ENCODE measurements around the gene GSTK1. TPM values are rescaled to one million over a fixed set of nuclear protein-coding genes. Genes with fewer than 3 reads are reported as not detected.
A peak's percentile ranks its signal among the peaks of the same experiment; 100 is the strongest.

Gene GSTK1
- total and polyA plus RNA-seq, 2 donors (not counting 1 experiment from before 2014, with no cell fraction given), result 181 to 315 TPM

GRCh38 chr7:143214789-143215679 is 48.2 kb upstream of the GSTK1 start:
- TF ChIP-seq CTCF (IDR thresholded peaks at IDR 0.05) (peak; percentile 100), EZH2 (IDR thresholded peaks at IDR 0.05; ENCODE audit: borderline replicate concordance, insufficient read depth, low read depth, low read length, poor library complexity, severe bottlenecking) (no peak)
- no peak overlapping the region for H3K9ac ChIP-seq (ENCODE audit: low read length)
- no peak overlapping the region for H2AFZ ChIP-seq (ENCODE audit: insufficient read depth, low read depth, low read length, poor library complexity, severe bottlenecking)
- Mint-ChIP-seq H3K27ac (no peak overlapping the region), H3K9me3 (ENCODE audit: insufficient read depth) (peaks cover 4% of the 10 kb centered on the region), H3K27me3 (peaks cover 3% of the 10 kb centered on the region), H3K4me3 (no peak overlapping the region), H3K4me1 (peaks cover 15% of the 10 kb centered on the region)
- no peak overlapping the region for H3K27ac ChIP-seq (ENCODE audit: low read length in 2 of 2)
- peaks cover 0 to 15% (median 3%) of the 10 kb centered on the region in 3 donors for H3K9me3 ChIP-seq (ENCODE audit: control extremely low read depth in 1 of 3, control insufficient read depth in 2 of 3, insufficient read depth in 1 of 3, low read length in 2 of 3)
- ChIA-PET CTCF (interaction anchor here (0.6 to 11.5 kb wide), 71 partner anchors 9 to 628 kb away, joined by 3 to 809 read pairs (median 4); partner anchors contain the start of genes CASP2, EPHB6, GSTK1 and PIP), POLR2A (interaction anchor here (1.1 kb wide), 1 partner anchor 207 kb away, joined by 4 read pairs; no protein-coding TSS in a partner anchor)
- peaks cover 8 to 12% of the 10 kb centered on the region in 2 donors for H3K4me1 ChIP-seq (ENCODE audit: control insufficient read depth in 2 of 2, insufficient read depth in 2 of 2, low read length in 2 of 2)
- DNase-seq, result peak; percentile 90
- WGBS (ENCODE audit: insufficient coverage), result 0% methylated on average over 1 of the region's 8 CpGs
- no peaks in the 10 kb centered on the region for H3K79me2 ChIP-seq (ENCODE audit: control insufficient read depth, insufficient read depth, low read length)
- no peaks in the 10 kb centered on the region for H4K20me1 ChIP-seq (ENCODE audit: control insufficient read depth, insufficient read depth, low read length, poor library complexity, severe bottlenecking)
- intact Hi-C loops (cut with micrococcal nuclease), result loop anchor here (1.0 to 2.0 kb wide), 5 partner anchors 207 to 611 kb away; no protein-coding TSS in a partner anchor
- no peaks in the 10 kb centered on the region for H3K36me3 ChIP-seq (replicated peaks in 1 of 2; ENCODE audit: control extremely low read depth in 1 of 2, control insufficient read depth in 1 of 2, extremely low read depth in 1 of 2, insufficient read depth in 2 of 2, low read length in 1 of 2)
- peak; percentile 97 for ATAC-seq (ENCODE audit: low read depth)
- no peak overlapping the region for H3K4me3 ChIP-seq (ENCODE audit: control extremely low read depth in 1 of 5, extremely low read depth in 1 of 5, insufficient read depth in 1 of 5, low read depth in 2 of 5, low read length in 4 of 5)
- no peak overlapping the region for H3K4me2 ChIP-seq (replicated peaks; ENCODE audit: low read depth, low read length, poor library complexity, severe bottlenecking)
- no peaks in the 10 kb centered on the region for H3K27me3 ChIP-seq (replicated peaks in 1 of 4; ENCODE audit: control extremely low read depth in 1 of 4, control insufficient read depth in 3 of 4, insufficient read depth in 4 of 4, low read length in 3 of 4)

- Mint-ChIP-seq H3K9me3 (ENCODE audit: insufficient read depth) (peaks cover 4% of the 10 kb centered on the region), H3K27me3 (peaks cover 3% of the 10 kb centered on the region), H3K4me3 (no peak overlapping the region), H3K4me1 (peaks cover 14% of the 10 kb centered on the region), H3K27ac (no peak overlapping the region)
- Histone ChIP-seq H3K27ac (ENCODE audit: low read length in 2 of 2) (no peak overlapping the region), H3K27me3 (replicated peaks in 1 of 4; ENCODE audit: control extremely low read depth in 1 of 4, control insufficient read depth in 3 of 4, insufficient read depth in 4 of 4, low read length in 3 of 4) (no peaks in the 10 kb centered on the region), H4K20me1 (ENCODE audit: control insufficient read depth, insufficient read depth, low read length, poor library complexity, severe bottlenecking) (no peaks in the 10 kb centered on the region), H3K4me2 (replicated peaks; ENCODE audit: low read depth, low read length, poor library complexity, severe bottlenecking) (no peak overlapping the region), H3K4me1 (ENCODE audit: control insufficient read depth in 2 of 2, insufficient read depth in 2 of 2, low read length in 2 of 2) (peaks cover 8 to 12% of the 10 kb centered on the region in 2 donors), H3K79me2 (ENCODE audit: control insufficient read depth, insufficient read depth, low read length) (no peaks in the 10 kb centered on the region), H3K9me3 (ENCODE audit: control extremely low read depth in 1 of 3, control insufficient read depth in 2 of 3, insufficient read depth in 1 of 3, low read length in 2 of 3) (peaks cover 0 to 13% (median 3%) of the 10 kb centered on the region in 3 donors), H3K36me3 (replicated peaks in 1 of 2; ENCODE audit: control extremely low read depth in 1 of 2, control insufficient read depth in 1 of 2, extremely low read depth in 1 of 2, insufficient read depth in 2 of 2, low read length in 1 of 2) (no peaks in the 10 kb centered on the region), H3K9ac (ENCODE audit: low read length) (no peak overlapping the region), H2AFZ (ENCODE audit: insufficient read depth, low read depth, low read length, poor library complexity, severe bottlenecking) (no peak overlapping the region), H3K4me3 (ENCODE audit: control extremely low read depth in 1 of 5, extremely low read depth in 1 of 5, insufficient read depth in 1 of 5, low read depth in 2 of 5, low read length in 4 of 5) (no peak overlapping the region)
- CTCF ChIA-PET, result interaction anchor here (0.8 to 11.5 kb wide), 21 partner anchors 10 to 612 kb away, joined by 3 to 809 read pairs (median 5); partner anchors contain the start of gene EPHB6
- no peak for TF ChIP-seq EZH2 (IDR thresholded peaks at IDR 0.05; ENCODE audit: borderline replicate concordance, insufficient read depth, low read depth, low read length, poor library complexity, severe bottlenecking)
- TF ChIP-seq CTCF (IDR thresholded peaks at IDR 0.05), result no peak
- POLR2A ChIA-PET, result no interaction called here
- ATAC-seq (ENCODE audit: low read depth) (no peak), DNase-seq (no peak)
- intact Hi-C loops (cut with micrococcal nuclease), result no loop called here
- 88% methylated on average over 3 of the region's 6 CpGs for WGBS (ENCODE audit: insufficient coverage)
These were observed 47.1 kb upstream of the GSTK1 start for GRCh38 chr7:143216151-143216550.

Measured in B cell (primary cell).